Thymus (tissue), 11 donors: ENCODE measurements around the gene TBC1D21. TPM values are rescaled to one million over a fixed set of nuclear protein-coding genes. Genes with fewer than 3 reads are reported as not detected.
"Not testable (repeated sequence)": the region's sequence is repeated elsewhere in the genome, so short reads cannot be mapped to it uniquely, and the experiment has no call there.

ENCODE experiments used
- DNase-seq, 9 donors: peaks; one replicate each; pipeline ENCODE4 v3.0.0-alpha.2; 2013; ENCODE audit warnings: low spot score in 9 of 9, low read depth in 6 of 9, missing footprints in 1 of 9
- H3K27ac ChIP-seq, 2 donors: one replicate each; pipeline ENCODE4 v1.5.1; 2013; ENCODE audit warnings: control low read depth in 1 of 2, low read depth in 1 of 2, low read length in 1 of 2, mild to moderate bottlenecking in 1 of 2, moderate library complexity in 1 of 2
- H3K27me3 ChIP-seq, 2 donors: one replicate each; pipeline ENCODE4 v1.5.1; 2013; ENCODE audit warnings: low read length in 1 of 2; ENCODE audit not compliant: control insufficient read depth in 2 of 2, insufficient read depth in 1 of 2
- H3K36me3 ChIP-seq, 2 donors: one replicate each; pipeline ENCODE4 v1.5.1; 2013; ENCODE audit warnings: low read length in 1 of 2, mild to moderate bottlenecking in 1 of 2, moderate library complexity in 1 of 2; ENCODE audit not compliant: control insufficient read depth in 2 of 2, insufficient read depth in 2 of 2
- H3K4me1 ChIP-seq, 2 donors: one replicate each; pipeline ENCODE4 v1.5.1; 2013; ENCODE audit warnings: low read length in 2 of 2; ENCODE audit not compliant: control insufficient read depth in 2 of 2, insufficient read depth in 2 of 2
- H3K4me3 ChIP-seq, 2 donors: one replicate each; pipeline ENCODE4 v1.5.1; 2013; ENCODE audit warnings: low read length in 2 of 2, control low read depth in 1 of 2, mild to moderate bottlenecking in 1 of 2
- H3K9me3 ChIP-seq, 2 donors: one replicate each; pipeline ENCODE4 v1.5.1; 2013; ENCODE audit warnings: low read length in 1 of 2, mild to moderate bottlenecking in 1 of 2; ENCODE audit not compliant: control insufficient read depth in 2 of 2, insufficient read depth in 1 of 2
- WGBS: extraction: QIAGEN DNeasy Blood & Tissue Kit; methylation state at CpG from one replicate; pipeline ENCODE4 v1.1.7; 2013; 5-methylcytosine and 5-hydroxymethylcytosine counted together
- polyA plus RNA-seq: library from polyadenylated mRNA; stranded (reverse); fragments of 200-250 nt; gene quantifications from one replicate; pipeline ENCODE4 v1.2.3, GENCODE V29; 2013
- total RNA-seq: library from RNA; stranded (reverse); fragments of 120-200 nt; gene quantifications from one replicate; pipeline ENCODE4 v1.2.4, GENCODE V29; 2013
- donor health status: healthy.

The TBC1D21 gene
- total and polyA plus RNA-seq, 2 donors = 0.05 TPM; not detected in 1

GRCh38 chr15:73936588-73937290 lies 63.4 kb downstream of the TBC1D21 start:
- no peaks in the 10 kb centered on the region for H3K36me3 ChIP-seq
- no peak for DNase-seq
- H3K27ac ChIP-seq = no peak overlapping the region

GRCh38 chr15:73937296-73937695 lies 63.9 kb downstream of the TBC1D21 start:
- no peak overlapping the region for H3K4me3 ChIP-seq
- H3K4me1 ChIP-seq = peaks cover 3 to 7% of the 10 kb centered on the region in 2 donors
- H3K9me3 ChIP-seq = no peaks in the 10 kb centered on the region
- H3K27ac ChIP-seq = no peak overlapping the region
- no peaks in the 10 kb centered on the region for H3K36me3 ChIP-seq
- 86% methylated on average over 10 of the region's 10 CpGs for WGBS
- H3K27me3 ChIP-seq = no peaks in the 10 kb centered on the region
- DNase-seq = no peak

More at GRCh38 chr15:73936588-73937290, 63.4 kb downstream of the TBC1D21 start:
- peaks cover 1 to 3% of the 10 kb centered on the region in 2 donors for H3K4me1 ChIP-seq
- 78% methylated on average over 12 of the region's 12 CpGs for WGBS
- H3K9me3 ChIP-seq = no peaks in the 10 kb centered on the region
- H3K27me3 ChIP-seq = no peaks in the 10 kb centered on the region
- no peak overlapping the region for H3K4me3 ChIP-seq

DNA sequence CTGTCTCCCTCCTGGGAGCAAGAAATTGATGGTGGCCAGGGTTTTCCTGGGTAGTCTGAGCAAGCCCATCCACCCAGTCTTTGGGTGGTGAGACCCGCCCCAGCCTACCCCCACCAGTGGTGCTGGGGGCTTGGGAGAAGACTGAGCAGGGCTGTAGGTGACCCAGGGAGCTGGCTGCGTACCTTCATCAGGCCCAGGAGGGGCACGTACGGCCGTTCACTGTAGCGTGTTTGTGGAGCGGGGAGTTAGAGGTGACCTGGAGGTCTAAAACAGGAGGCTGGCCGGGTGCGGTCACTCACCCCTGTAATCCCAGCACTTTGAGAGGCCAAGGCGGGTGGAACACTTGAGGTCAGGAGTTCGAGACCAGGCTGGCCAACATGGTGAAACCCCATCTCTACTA lies 64.4 kb downstream of the TBC1D21 start:
- no peaks in the 10 kb centered on the region for H3K36me3 ChIP-seq
- peaks cover 3 to 11% of the 10 kb centered on the region in 2 donors for H3K4me1 ChIP-seq
- no peak for DNase-seq
- no peak overlapping the region for H3K4me3 ChIP-seq
- no peak overlapping the region for H3K27ac ChIP-seq
- no peaks in the 10 kb centered on the region for H3K27me3 ChIP-seq
- 98% methylated on average over 11 of the region's 11 CpGs for WGBS
- H3K9me3 ChIP-seq = no peaks in the 10 kb centered on the region

DNA sequence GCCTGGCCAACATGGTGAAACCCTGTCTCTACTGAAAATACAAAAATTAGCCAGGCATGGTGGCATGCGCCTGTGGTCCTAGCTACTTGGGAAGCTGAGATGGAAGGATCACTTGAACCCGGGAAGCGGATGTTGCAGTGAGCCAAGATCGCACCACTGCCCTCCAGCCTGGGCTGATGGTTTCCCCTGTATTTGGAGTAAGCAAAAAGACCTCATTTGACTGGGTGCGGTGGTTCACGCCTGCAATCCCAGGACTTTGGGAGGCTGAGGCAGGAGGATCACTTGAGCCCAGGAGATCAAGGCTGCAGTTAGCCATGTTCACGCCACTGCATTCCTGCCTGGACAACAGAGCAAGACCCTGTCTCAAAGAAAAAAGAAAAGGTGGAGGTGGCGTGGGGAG lies 65.2 kb downstream of the TBC1D21 start:
- WGBS = 92% methylated on average over 8 of the region's 8 CpGs
- H3K4me1 ChIP-seq = peaks cover 3 to 11% of the 10 kb centered on the region in 2 donors
- H3K4me3 ChIP-seq, H3K9me3 ChIP-seq, DNase-seq, H3K27me3 ChIP-seq, H3K27ac ChIP-seq, H3K36me3 ChIP-seq: not testable (repeated sequence)

Other genes with a start within 250 kb of the TBC1D21 start
- gene NPTN, start 240.2 kb upstream of the TBC1D21 start, total RNA-seq = 39.9 TPM
- 45.9 TPM for gene NPTN, start 240.2 kb upstream of the TBC1D21 start, polyA plus RNA-seq
- 4.2 TPM for gene CD276, start 189.2 kb upstream of the TBC1D21 start, total RNA-seq
- gene CD276, start 189.2 kb upstream of the TBC1D21 start, polyA plus RNA-seq = 11.3 TPM
- 0.61 TPM for gene INSYN1, start 120.2 kb upstream of the TBC1D21 start, total RNA-seq
- gene INSYN1, start 120.2 kb upstream of the TBC1D21 start, polyA plus RNA-seq = 1.1 TPM
- 6.6 TPM for gene LOXL1, start 52.9 kb downstream of the TBC1D21 start, total RNA-seq
- gene LOXL1, start 52.9 kb downstream of the TBC1D21 start, polyA plus RNA-seq = 6.7 TPM
- gene STOML1, start 118.7 kb downstream of the TBC1D21 start, total RNA-seq = 13.0 TPM
- gene STOML1, start 118.7 kb downstream of the TBC1D21 start, polyA plus RNA-seq = 19.1 TPM
- gene PML, start 121.2 kb downstream of the TBC1D21 start, total RNA-seq = 13.0 TPM
- 35.7 TPM for gene PML, start 121.2 kb downstream of the TBC1D21 start, polyA plus RNA-seq
- 0.09 TPM for gene GOLGA6A, start 209.0 kb downstream of the TBC1D21 start, total RNA-seq
- gene GOLGA6A, start 209.0 kb downstream of the TBC1D21 start, polyA plus RNA-seq = 0.09 TPM